HG03565 (cell line): ENCODE results near the gene RARRES1.
A peak's percentile ranks its signal among the peaks of the same experiment; 100 is the strongest.

Experiments
- ATAC-seq: cut with Tn5 transposase; IDR thresholded peaks from one replicate; pipeline ENCODE4 v1.9.1; 2021; ENCODE audit warnings: mild to moderate bottlenecking, moderate library complexity; ENCODE audit not compliant: unreplicated experiment

RARRES1 gene

DNA sequence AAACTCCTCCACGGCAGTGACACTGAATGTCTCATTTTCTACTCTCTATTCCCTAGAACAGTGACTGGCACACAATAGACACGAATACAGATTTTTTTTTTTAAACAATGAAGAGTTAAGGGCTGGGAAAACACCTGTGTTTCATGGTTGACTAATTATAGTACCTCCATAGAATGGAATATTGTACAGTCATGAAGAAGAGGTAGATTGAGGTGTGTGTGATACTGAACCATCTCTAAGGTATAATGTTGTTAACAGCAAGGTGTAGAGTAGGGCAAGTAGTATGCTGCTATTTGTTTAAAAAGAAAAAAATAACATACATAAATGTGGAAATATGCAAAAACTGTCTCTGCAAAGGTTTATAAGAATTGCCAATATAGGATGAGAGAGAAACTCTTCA lies 5.2 kb upstream of the RARRES1 start:
- ATAC-seq, result no peak

DNA sequence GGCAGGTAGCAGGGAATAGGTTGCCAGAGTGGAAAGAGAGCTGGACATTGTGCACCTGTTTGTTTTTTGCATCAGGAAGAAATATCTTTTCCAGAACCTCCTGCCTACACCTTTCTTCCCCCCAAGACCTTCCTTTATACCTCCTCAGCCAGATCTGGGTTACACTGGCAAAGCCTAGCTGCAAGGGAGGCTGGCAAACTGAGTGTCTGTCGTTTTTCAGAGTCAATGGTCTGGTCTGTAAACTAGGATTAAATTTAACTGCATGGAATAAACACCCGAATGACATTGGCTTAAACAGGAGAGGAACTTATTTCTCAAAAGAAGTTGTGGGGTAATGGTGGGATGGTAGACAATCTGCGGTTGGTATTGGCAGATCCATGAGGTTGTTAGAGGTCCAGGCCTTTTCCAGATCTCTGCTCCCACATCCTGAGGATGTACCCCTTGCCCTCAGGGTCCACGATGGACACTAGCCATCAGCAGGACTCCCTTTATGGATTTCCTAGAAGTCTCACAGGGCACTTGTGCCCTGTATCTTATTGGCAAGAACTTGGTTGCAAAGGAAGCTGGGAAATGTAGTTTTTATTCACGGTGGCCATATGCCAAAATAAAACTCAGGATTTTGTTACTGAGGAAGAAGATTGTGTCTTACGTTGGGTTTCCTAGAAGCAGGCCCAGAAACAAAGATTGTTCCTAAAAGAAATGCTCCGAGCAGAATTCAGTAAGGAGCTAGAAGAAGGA lies 3.2 kb upstream of the RARRES1 start:
- ATAC-seq, result no peak

DNA sequence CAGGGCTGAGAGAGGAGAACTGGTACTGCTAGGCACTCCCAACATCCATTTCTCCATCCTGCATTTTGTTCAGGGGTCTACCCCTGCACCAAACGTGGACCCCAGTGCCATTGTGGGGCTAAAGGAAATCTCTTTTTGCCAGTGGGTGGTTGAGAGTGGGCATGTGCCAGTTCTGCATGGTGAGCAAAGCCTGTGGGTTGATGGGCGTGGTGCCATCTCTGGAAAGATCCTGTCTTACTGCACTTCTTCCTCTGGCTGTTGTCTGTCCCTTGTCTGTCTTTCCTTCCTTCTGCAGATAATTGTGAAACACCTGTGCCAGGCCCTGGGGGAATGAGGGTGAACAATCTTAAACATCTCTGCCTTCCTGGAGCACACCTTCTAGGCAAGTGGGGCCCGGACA lies 1.4 kb upstream of the RARRES1 start:
- ATAC-seq, result no peak

GRCh38 chr3:158732856-158733200 lies 571 bp upstream of the RARRES1 start:
- ATAC-seq, result no peak

DNA sequence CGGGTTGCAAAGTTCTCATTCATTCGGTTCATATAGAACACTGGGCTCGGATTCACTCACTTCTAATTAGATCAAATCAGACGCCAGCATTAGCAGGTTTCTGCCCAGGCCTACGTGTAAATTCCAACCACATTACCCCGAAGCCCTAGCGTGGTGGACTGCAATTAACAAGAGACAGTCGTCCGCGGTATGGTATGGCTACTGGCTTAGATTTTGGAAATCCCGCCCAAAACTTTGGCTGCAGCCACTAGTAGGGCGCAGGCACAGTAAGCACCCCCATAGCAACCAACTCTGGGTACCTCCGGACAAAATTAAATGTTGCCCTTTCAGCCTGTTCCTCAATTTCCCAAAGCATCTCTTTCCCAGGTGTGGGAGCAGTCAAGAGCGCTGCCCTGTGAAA lies 771 bp downstream of the RARRES1 start:
- ATAC-seq, result no peak

DNA sequence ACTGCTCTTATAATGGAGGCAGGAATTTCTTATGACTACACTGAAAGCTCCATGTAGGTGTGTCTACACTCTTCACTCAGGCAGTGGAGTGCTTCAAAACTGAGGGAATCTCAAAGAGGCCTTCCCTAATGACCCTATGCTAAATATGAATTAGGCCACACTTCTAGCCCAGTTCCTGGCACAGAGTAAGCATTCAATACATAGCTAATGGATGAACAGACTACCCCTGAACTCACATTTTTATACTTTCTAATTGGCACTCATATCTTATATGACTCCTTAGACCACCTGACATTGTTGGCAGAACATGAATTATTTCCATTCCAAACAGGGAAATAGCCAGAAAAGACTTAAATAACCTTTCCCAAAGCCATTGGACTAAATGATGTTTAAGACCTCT lies 3.4 kb downstream of the RARRES1 start:
- no peak for ATAC-seq

GRCh38 chr3:158728061-158728377 lies 4.2 kb downstream of the RARRES1 start:
- ATAC-seq, result no peak

DNA sequence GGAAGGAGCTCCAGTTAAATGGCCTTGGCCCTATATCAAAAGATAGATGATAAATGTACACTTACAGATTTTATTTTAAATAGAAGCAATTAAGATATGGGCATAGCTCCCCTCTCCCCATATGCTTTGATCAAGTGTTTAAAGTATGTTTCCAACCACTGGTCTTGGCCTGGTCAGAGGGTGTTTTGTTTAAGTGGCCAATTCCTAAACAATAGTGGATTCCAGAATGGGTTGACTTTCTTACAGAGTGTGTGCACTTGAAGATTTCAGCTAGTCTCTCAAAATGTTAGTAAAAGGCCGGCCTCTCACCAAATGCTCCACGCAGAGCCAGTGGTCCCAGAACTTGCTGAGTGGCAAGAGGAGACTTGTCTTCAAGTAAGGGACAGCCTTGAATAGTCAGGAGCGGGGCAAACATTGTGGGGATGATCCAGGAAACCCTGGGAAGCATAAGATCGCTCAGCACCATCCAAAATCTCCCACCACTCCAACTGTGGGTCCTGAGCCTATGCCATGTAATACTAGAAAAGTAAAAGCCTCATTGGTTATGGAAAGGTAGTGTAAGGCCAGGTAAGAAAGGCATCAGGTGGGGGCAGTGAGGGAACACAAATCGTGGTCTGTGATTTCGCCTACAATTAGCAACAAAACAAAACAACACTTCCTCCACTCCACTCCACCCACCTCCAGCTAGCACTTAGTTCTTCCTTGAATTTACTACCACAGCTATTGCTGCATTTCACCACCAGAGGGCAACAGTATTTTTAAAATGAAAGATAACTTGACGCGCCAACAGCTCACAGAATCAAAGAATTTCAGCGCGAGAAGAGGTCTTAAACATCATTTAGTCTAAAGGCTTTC lies 4.8 kb downstream of the RARRES1 start:
- peak; percentile 55 for ATAC-seq

DNA sequence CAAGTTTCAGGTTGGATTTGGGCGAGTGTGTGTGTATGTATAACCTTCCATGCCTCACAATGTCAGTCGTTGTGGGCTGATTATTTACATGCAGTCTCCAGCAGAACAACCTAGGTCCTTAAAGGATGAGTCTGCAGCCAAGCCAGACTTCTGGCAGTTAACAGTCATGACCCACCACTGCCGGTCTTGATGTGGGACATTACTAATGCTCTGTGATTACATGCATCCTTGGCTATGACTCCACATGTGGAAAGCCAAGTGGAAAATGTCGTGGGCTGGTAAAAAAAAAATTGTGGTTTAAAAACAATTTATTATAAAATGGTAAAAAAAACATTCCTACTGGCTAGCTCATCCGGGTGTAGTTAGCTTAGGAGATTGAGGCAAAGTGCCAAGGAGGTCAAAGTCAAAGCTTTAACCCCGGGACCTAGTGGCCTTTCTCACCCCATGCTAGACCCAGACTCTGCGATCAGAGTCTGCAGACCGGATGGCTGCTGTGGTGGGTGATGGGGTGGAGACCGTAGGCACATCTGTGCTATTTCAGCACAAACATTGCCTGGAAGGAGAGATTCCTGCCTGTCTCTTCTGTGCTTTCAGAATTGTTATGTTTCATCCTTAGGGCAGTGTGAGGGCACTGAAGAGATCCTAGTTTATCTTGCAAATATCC lies 6.8 kb downstream of the RARRES1 start:
- no peak for ATAC-seq

- no peak for ATAC-seq
These were observed 8.3 kb downstream of the RARRES1 start for GRCh38 chr3:158723991-158724390.

GRCh38 chr3:158722108-158722507 lies 10.1 kb downstream of the RARRES1 start:
- ATAC-seq, result no peak

DNA sequence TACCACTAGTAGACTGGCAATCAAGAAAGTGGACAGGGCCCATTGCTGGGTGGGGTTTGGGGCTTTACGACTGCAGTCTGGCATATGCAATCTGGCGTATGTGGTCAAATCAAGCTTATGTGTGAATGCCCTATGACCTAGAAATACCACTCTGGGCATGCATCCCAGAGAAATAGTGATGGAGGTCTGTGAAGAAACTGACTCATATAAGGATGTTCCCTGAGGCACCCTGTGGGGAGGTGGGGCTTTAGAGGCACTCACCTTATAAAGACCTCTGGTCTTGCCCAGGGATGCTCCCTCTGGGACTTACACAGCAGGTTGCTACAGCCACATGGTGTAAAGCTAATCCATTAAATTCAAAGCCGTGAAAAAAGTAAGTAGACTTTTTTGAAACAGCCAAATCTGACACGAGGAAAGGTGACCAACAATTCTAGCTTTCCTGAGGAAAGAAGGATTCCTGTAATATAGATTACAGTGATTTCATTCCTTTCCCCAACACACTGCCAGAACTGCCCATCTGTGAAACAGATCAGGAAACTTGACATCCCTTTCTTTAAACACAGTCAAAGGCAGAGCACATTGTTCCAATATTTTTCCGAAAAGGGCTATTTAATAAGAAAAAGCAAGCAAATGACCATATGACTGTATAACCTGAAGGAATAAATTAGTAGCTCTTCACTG lies 13.6 kb downstream of the RARRES1 start:
- no peak for ATAC-seq

DNA sequence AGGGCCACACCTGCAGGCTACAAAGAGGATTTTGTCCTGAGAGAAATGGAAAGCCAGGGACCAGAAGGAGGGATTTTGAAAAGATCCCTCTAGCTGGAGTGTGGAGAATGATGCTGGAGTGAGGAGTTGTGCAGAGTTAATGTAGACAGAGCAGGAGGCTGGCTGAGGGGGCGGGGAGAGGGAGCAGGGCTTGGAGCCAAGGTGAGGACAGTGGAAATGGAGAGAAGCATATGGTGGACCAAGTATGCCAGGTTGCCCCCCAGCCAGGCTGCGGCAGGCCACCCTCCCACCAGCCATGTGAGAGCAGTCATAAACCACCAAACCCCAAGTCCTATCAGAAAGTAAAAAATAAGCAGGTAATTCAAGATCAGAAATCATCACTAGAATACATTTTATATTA lies 14.7 kb downstream of the RARRES1 start:
- ATAC-seq, result no peak

DNA sequence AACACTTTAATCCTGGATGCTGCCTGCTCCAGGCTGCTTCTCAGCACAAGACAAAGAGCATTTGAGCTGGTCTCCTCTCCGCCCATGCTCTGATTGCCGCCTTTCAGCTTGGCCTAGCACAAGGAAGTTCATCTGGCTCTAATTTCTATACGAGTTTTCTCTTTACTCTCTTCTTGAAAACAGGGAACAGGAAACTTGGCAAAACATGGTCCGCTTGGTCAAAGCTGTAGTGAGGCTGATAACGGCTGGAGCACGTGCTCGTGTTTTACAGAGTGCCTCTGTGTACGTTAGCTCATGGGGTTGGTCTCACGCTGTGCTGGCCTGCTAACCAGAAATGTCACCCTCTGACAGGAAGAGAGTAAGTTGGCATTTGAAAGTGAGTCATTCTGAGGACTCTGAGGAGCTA lies 19.2 kb downstream of the RARRES1 start:
- ATAC-seq, result no peak

DNA sequence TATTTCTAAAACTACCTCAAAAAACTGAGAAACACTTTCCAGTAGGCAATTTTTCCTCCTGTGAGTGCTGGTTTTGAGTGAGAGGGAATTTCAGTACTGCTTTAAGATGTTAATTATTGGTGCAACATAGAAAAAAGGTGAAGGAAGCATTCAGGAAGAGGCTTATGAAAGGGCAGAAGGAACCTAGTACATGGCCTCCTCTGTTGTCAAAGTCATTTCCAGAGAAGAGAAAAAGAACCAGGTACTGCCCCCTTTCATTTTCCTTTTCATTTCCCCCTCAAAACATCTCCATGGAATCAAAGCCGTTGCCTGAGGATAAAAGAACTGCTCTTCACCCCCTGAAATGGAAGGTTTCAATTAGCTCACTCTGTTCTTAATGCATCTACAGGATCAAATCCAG lies 19.8 kb downstream of the RARRES1 start:
- peak; percentile 57 for ATAC-seq

GRCh38 chr3:158711886-158712285 lies 20.4 kb downstream of the RARRES1 start:
- no peak for ATAC-seq

DNA sequence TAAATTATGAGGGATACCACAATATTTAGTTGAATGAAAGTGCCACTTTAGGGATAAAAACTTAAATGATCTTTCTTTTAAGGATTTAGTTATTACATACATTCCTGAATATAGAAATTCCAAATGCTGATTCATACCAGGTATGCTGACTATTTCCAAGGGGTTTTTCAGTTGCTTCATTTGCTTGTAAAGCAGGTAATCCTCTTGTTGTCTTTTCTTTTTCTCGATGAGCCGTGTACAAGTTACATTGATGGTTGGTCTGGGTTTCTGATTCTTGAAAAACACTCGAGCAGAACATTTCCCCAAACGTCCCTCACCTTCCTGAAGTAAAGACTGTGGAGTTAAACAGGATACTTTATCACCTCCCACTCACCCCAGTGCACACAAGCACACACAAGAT lies 21.7 kb downstream of the RARRES1 start:
- no peak for ATAC-seq

GRCh38 chr3:158709666-158710083 lies 22.6 kb downstream of the RARRES1 start:
- ATAC-seq, result no peak

- no peak for ATAC-seq
These were observed 28.7 kb downstream of the RARRES1 start for GRCh38 chr3:158703566-158703965.

DNA sequence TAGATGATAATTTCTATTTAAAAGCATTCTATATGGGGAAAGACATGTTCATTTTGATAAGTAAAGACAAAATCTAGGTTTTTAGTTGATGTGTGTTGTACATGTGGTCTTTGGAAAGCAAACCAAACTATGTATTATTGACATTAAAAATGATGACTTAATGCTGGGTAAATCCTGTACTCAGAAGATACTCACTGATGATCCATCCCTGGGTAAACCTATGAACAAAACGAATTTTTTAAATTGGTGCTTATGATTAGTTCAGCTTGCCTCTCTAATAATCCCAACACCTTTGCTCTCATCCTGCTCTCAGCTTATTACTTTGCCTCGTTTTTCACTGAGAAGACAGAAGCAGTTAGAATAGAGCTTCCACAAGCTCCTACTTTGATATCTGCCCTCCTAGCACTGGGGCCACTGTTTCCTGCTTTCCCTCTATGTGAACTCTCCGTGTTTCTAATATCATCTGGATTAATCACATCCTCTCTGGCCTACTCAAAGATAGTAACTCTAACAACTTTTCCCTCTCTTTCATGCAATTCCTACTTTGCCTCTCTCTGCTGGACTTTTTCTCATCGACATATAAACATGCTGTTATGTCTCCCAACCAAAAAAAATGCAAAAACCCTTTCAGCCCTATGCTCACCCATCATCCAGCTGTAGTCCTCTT lies 29.3 kb downstream of the RARRES1 start:
- ATAC-seq, result no peak
